ENCODE measurements around the gene HOXB3.

Gene HOXB3

DNA sequence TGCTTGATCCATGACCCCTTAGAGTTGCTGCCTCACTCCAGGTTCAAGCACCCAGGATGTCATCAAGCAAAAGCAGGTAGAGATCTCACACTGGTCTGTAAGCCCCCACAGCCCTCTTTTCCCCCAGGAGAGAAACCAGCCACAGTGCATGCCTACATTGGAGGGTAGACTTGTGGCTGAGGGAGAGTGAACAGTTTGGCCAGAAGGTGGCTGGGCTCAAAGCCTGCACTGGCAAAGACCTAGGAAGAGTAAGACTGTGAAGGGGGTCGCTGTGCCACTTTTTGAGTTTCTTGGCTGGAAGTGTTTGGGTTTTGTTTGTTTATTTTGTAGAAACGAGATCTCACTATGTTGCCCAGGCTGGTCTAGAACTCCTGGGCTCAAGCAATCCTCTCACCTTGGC lies 87.7 kb downstream of the HOXB3 start:
- Histone ChIP-seq H3K4me2 (ENCODE audit: low read length) (no peak overlapping the region), H2BK120ac (ENCODE audit: low read depth, low read length) (no peak overlapping the region), H3K36me3 (ENCODE audit: control insufficient read depth, insufficient read depth, low read length) (no peaks in the 10 kb centered on the region), H2BK15ac (replicated peaks; ENCODE audit: low read depth) (no peak overlapping the region), H3K27ac (ENCODE audit: low read depth, low read length) (no peak overlapping the region), H3K23ac (ENCODE audit: low read length) (no peak overlapping the region), H3K27me3 (ENCODE audit: insufficient read depth, low read length, poor library complexity) (no peaks in the 10 kb centered on the region), H4K8ac (ENCODE audit: low read depth, low read length) (no peak overlapping the region), H3K9ac (ENCODE audit: low read length) (no peak overlapping the region), H2AK5ac (ENCODE audit: low read length) (no peak overlapping the region), H3K4ac (ENCODE audit: low read depth, low read length) (no peak overlapping the region), H3K4me3 (ENCODE audit: low read length) (no peak overlapping the region), H4K5ac (ENCODE audit: low read length) (no peak overlapping the region), H3K79me2 (ENCODE audit: control insufficient read depth, insufficient read depth, low read length) (no peaks in the 10 kb centered on the region), H2BK5ac (ENCODE audit: low read length) (no peak overlapping the region), H3K4me1 (ENCODE audit: control insufficient read depth, low read depth, low read length) (no peaks in the 10 kb centered on the region), H3K79me1 (ENCODE audit: low read length) (no peaks in the 10 kb centered on the region), H3K56ac (ENCODE audit: low read length) (no peak overlapping the region), H3K18ac (ENCODE audit: low read length) (no peak overlapping the region)
- WGBS (ENCODE audit: extremely low coverage, insufficient coverage, low lambda C conversion rate) = no CpG with 5 or more reads among the region's 2 CpGs
- no peak for DNase-seq

DNA sequence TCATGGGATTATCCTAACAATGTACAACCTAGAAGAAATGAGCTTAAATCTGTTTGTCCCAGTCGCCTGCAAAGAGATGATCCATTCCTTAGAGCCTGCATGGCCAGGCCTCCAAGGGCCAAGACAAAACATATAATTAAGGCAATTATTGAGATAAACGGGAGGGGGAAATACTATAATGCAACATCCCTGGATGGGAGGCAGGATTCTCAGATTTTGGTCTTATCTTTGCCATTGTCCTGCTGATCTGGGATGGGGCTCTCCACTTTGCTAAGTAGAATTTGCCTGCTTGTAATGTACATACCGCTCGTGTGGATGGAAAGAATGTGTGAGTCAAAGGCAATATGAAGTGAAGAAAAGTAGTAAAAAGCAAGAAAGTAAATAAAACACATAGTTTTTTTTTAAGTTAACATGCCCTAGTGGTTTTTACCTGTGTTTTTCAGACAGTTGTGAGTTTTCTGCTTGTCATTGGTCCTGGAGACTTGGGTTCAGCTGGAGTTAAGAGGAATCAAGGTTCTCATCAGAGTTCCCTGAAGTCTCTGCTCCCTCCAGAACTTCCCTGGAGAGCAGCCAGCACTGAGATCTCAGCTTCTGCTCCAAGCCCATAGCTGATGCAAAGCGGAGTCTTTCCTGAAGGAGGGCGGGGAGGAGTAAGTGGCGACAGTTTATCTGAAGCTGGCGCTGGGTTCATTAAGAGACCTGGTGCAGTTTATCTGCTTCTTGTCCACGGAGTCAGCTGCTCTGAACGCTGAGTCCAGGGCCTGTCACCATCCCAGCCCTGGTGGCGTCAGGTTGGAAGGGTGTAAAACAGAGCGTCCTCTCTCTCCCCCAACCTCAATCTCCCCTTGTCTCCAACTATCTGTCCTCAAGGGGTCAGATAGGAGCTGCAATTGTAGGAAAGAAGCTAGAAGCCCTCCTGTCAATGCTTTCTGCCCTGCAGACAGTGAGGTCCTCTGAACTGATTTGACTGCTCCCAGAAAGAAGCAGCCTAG lies 89.3 kb downstream of the HOXB3 start:
- peak; percentile 84 for DNase-seq
- no peak overlapping the region for H3K9ac ChIP-seq (ENCODE audit: low read length)
- H3K18ac ChIP-seq (ENCODE audit: low read length) = no peak overlapping the region
- no peak overlapping the region for H2BK120ac ChIP-seq (ENCODE audit: low read depth, low read length)
- no peak overlapping the region for H3K4me3 ChIP-seq (ENCODE audit: low read length)
- H4K8ac ChIP-seq (ENCODE audit: low read depth, low read length) = no peak overlapping the region
- WGBS (ENCODE audit: extremely low coverage, insufficient coverage, low lambda C conversion rate) = no CpG with 5 or more reads among the region's 12 CpGs
- no peaks in the 10 kb centered on the region for H3K36me3 ChIP-seq (ENCODE audit: control insufficient read depth, insufficient read depth, low read length)
- H3K23ac ChIP-seq (ENCODE audit: low read length) = no peak overlapping the region
- H3K27me3 ChIP-seq (ENCODE audit: insufficient read depth, low read length, poor library complexity) = no peaks in the 10 kb centered on the region
- no peak overlapping the region for H3K4ac ChIP-seq (ENCODE audit: low read depth, low read length)
- no peak overlapping the region for H2BK15ac ChIP-seq (replicated peaks; ENCODE audit: low read depth)
- H3K79me2 ChIP-seq (ENCODE audit: control insufficient read depth, insufficient read depth, low read length) = no peaks in the 10 kb centered on the region
- no peak overlapping the region for H2AK5ac ChIP-seq (ENCODE audit: low read length)
- no peak overlapping the region for H3K4me2 ChIP-seq (ENCODE audit: low read length)
- no peaks in the 10 kb centered on the region for H3K4me1 ChIP-seq (ENCODE audit: control insufficient read depth, low read depth, low read length)
- H3K56ac ChIP-seq (ENCODE audit: low read length) = no peak overlapping the region
- H2BK5ac ChIP-seq (ENCODE audit: low read length) = no peak overlapping the region
- no peak overlapping the region for H4K5ac ChIP-seq (ENCODE audit: low read length)
- no peaks in the 10 kb centered on the region for H3K79me1 ChIP-seq (ENCODE audit: low read length)
- H3K27ac ChIP-seq (ENCODE audit: low read depth, low read length) = no peak overlapping the region

DNA sequence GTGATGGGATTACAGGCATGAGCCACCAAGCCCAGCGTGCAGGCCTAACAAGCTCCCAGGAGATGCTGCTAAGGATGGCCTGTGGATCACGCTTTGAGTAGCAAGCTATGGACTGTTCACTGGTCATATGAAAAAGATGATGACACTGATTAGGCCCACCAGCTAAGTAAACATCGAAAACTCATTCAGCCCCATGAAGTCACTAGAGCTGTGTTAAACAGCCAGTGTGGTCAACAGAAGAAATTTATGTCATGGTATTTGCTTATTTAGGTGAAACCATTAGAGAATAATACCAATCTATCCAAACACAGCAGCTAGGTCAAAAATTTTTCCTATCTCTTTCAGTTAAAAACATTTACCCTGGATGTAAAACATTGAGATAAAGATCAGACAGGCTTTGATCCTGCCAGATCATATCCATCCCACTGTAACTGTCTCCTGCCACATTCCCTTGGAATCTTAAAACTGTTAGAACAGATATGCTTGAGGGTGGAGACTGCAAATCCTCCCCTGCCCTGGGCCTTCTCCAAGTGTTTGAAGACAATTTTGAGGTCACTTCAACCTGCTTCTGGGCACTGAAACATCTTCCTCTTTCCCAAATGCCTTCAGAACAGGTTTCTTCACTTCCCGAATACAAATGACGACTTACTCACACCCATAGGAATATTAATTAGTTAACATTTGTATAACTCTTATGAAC lies 90.2 kb downstream of the HOXB3 start:
- no peaks in the 10 kb centered on the region for H3K27me3 ChIP-seq (ENCODE audit: insufficient read depth, low read length, poor library complexity)
- no CpG with 5 or more reads among the region's 5 CpGs for WGBS (ENCODE audit: extremely low coverage, insufficient coverage, low lambda C conversion rate)
- H3K4me1 ChIP-seq (ENCODE audit: control insufficient read depth, low read depth, low read length) = no peaks in the 10 kb centered on the region

DNA sequence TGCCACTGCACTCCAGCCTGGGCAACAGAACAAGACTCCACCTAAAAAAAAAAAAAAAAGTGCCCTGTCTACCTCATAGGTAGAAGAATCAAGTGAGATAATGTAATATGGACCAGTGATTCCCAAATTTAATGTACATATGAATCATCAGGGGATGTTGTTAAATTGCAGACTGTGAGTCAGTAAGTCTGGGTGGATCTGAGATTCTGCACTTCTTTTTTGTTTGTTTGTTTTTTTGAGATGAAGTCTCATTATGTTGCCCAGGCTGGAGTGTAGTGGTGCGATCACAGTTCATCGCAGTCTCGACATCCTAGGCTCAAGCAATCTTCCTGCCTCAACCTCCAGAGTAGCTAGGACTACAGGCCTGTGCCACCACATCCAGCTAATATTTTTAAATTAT lies 90.8 kb downstream of the HOXB3 start:
- no peak overlapping the region for H2AK5ac ChIP-seq (ENCODE audit: low read length)
- no peak overlapping the region for H3K23ac ChIP-seq (ENCODE audit: low read length)
- WGBS (ENCODE audit: extremely low coverage, insufficient coverage, low lambda C conversion rate) = no CpG with 5 or more reads among the region's 3 CpGs
- no peak overlapping the region for H4K5ac ChIP-seq (ENCODE audit: low read length)
- no peaks in the 10 kb centered on the region for H3K27me3 ChIP-seq (ENCODE audit: insufficient read depth, low read length, poor library complexity)
- no peak overlapping the region for H3K4me2 ChIP-seq (ENCODE audit: low read length)
- no peak overlapping the region for H2BK5ac ChIP-seq (ENCODE audit: low read length)
- no peaks in the 10 kb centered on the region for H3K36me3 ChIP-seq (ENCODE audit: control insufficient read depth, insufficient read depth, low read length)
- no peaks in the 10 kb centered on the region for H3K79me1 ChIP-seq (ENCODE audit: low read length)
- no peak overlapping the region for H3K27ac ChIP-seq (ENCODE audit: low read depth, low read length)
- no peak overlapping the region for H2BK120ac ChIP-seq (ENCODE audit: low read depth, low read length)
- no peak overlapping the region for H3K4ac ChIP-seq (ENCODE audit: low read depth, low read length)
- H3K9ac ChIP-seq (ENCODE audit: low read length) = no peak overlapping the region
- H2BK15ac ChIP-seq (replicated peaks; ENCODE audit: low read depth) = no peak overlapping the region
- no peak overlapping the region for H3K56ac ChIP-seq (ENCODE audit: low read length)
- no peaks in the 10 kb centered on the region for H3K4me1 ChIP-seq (ENCODE audit: control insufficient read depth, low read depth, low read length)
- H3K79me2 ChIP-seq (ENCODE audit: control insufficient read depth, insufficient read depth, low read length) = no peaks in the 10 kb centered on the region
- H3K18ac ChIP-seq (ENCODE audit: low read length) = no peak overlapping the region
- no peak overlapping the region for H4K8ac ChIP-seq (ENCODE audit: low read depth, low read length)
- DNase-seq = no peak
- H3K4me3 ChIP-seq (ENCODE audit: low read length) = no peak overlapping the region

More for the DNA sequence above, 90.2 kb downstream of the HOXB3 start:
- Histone ChIP-seq H2BK120ac (ENCODE audit: low read depth, low read length) (no peak overlapping the region), H3K79me2 (ENCODE audit: control insufficient read depth, insufficient read depth, low read length) (no peaks in the 10 kb centered on the region), H3K4me3 (ENCODE audit: low read length) (no peak overlapping the region), H3K9ac (ENCODE audit: low read length) (no peak overlapping the region), H2BK5ac (ENCODE audit: low read length) (no peak overlapping the region), H3K27ac (ENCODE audit: low read depth, low read length) (no peak overlapping the region), H3K23ac (ENCODE audit: low read length) (no peak overlapping the region), H3K4me2 (ENCODE audit: low read length) (no peak overlapping the region), H2AK5ac (ENCODE audit: low read length) (no peak overlapping the region), H4K5ac (ENCODE audit: low read length) (no peak overlapping the region), H3K56ac (ENCODE audit: low read length) (no peak overlapping the region), H4K8ac (ENCODE audit: low read depth, low read length) (no peak overlapping the region), H3K18ac (ENCODE audit: low read length) (no peak overlapping the region), H2BK15ac (replicated peaks; ENCODE audit: low read depth) (no peak overlapping the region), H3K4ac (ENCODE audit: low read depth, low read length) (no peak overlapping the region), H3K79me1 (ENCODE audit: low read length) (no peaks in the 10 kb centered on the region), H3K36me3 (ENCODE audit: control insufficient read depth, insufficient read depth, low read length) (no peaks in the 10 kb centered on the region)
- no peak for DNase-seq

Small RNAs within 50 kb of the gene (small RNA-seq; reads per million reads assigned to genes)
- gene MIR196A1 (ENCODE audit: insufficient read depth) = 2.3 reads per million, percentile 28 among the genes with 10 or more reads in this experiment
